Keratinocyte (primary cell): Measurements from ENCODE around the gene MFAP4. TPM values are rescaled to one million over a fixed set of nuclear protein-coding genes. Genes with fewer than 3 reads are reported as not detected.

ENCODE experiments used
- DNase-seq: peaks from one replicate; pipeline ENCODE4 v3.0.0-alpha.2; 2011; ENCODE audit warnings: low read depth, missing footprints, low spot score
- FAIRE-seq: peaks from 2 replicates; lab custom pipeline; 2011; peaks lifted over from hg19 to GRCh38; lab: Jason Lieb, UNC
- H2AFZ ChIP-seq: 2 replicates; pipeline ENCODE4 v1.6.0; 2012; ENCODE audit warnings: low read length, control low read depth, inconsistent platforms; ENCODE audit not compliant: control insufficient read depth
- H3K27ac ChIP-seq: 2 replicates; pipeline ENCODE4 v1.5.1; 2011; ENCODE audit warnings: low read length; ENCODE audit not compliant: control insufficient read depth, insufficient read depth
- H3K27me3 ChIP-seq: 3 replicates; pipeline ENCODE4 v1.6.0; 2011; ENCODE audit warnings: low read length; ENCODE audit not compliant: control insufficient read depth, insufficient read depth; ENCODE audit errors: extremely low read depth
- H3K36me3 ChIP-seq, 2 experiments: 2 replicates in 1 of 2; 3 replicates in 1 of 2; pipeline ENCODE4 v1.5.1; 2011; ENCODE audit warnings: low read length in 2 of 2, mild to moderate bottlenecking in 1 of 2; ENCODE audit not compliant: control insufficient read depth in 2 of 2, insufficient read depth in 2 of 2; ENCODE audit errors: extremely low read depth in 1 of 2
- H3K4me1 ChIP-seq: 3 replicates; pipeline ENCODE4 v1.5.1; 2011; ENCODE audit warnings: low read length; ENCODE audit not compliant: control insufficient read depth, insufficient read depth; ENCODE audit errors: extremely low read depth
- H3K4me2 ChIP-seq: 3 replicates; pipeline ENCODE4 v1.6.0; 2011; ENCODE audit warnings: low read depth, low read length; ENCODE audit not compliant: control insufficient read depth, insufficient read depth; ENCODE audit errors: extremely low read depth
- H3K4me3 ChIP-seq, 3 experiments: fragments of 200-600 bp in 1 of 3; sonication (generic) in 1 of 3; 2 replicates in 2 of 3; 3 replicates in 1 of 3; pipeline ENCODE4 v1.5.1; 2011 to 2016; ENCODE audit warnings: low read length in 3 of 3, mild to moderate bottlenecking in 3 of 3, control low read depth in 2 of 3, inconsistent platforms in 1 of 3, low read depth in 1 of 3, mixed read lengths in 1 of 3, mixed run types in 1 of 3, moderate library complexity in 1 of 3; ENCODE audit not compliant: control insufficient read depth in 2 of 3, insufficient read depth in 2 of 3; ENCODE audit errors: extremely low read depth in 1 of 3
- H3K79me2 ChIP-seq: 2 replicates; pipeline ENCODE4 v1.6.0; 2012; ENCODE audit warnings: low read length; ENCODE audit not compliant: control insufficient read depth, insufficient read depth
- H3K9ac ChIP-seq: 3 replicates; pipeline ENCODE4 v1.6.0; 2011; ENCODE audit warnings: low read length; ENCODE audit not compliant: control insufficient read depth, insufficient read depth; ENCODE audit errors: extremely low read depth
- H3K9me1 ChIP-seq: 3 replicates; pipeline ENCODE4 v1.6.0; 2011; ENCODE audit warnings: low read length; ENCODE audit not compliant: control insufficient read depth, insufficient read depth; ENCODE audit errors: extremely low read depth
- H3K9me3 ChIP-seq: 2 replicates; pipeline ENCODE4 v1.5.1; 2012; ENCODE audit warnings: low read depth, low read length; ENCODE audit not compliant: control insufficient read depth
- H4K20me1 ChIP-seq: 3 replicates; pipeline ENCODE4 v1.6.0; 2011; ENCODE audit warnings: low read length; ENCODE audit not compliant: control insufficient read depth, insufficient read depth; ENCODE audit errors: extremely low read depth
- CTCF ChIP-seq, 3 experiments: IDR thresholded peaks in 1 of 3; conservative IDR thresholded peaks in 1 of 3; optimal IDR thresholded peaks in 1 of 3; 2 replicates in 2 of 3; 3 replicates in 1 of 3; pipeline versions ENCODE3 to v1.5.1; 2011; ENCODE audit warnings: low read length in 3 of 3, mild to moderate bottlenecking in 3 of 3, moderate library complexity in 2 of 3, control low read depth in 1 of 3, inconsistent platforms in 1 of 3; ENCODE audit not compliant: insufficient read depth in 2 of 3; ENCODE audit errors: extremely low read depth in 1 of 3
- EZH2 ChIP-seq: IDR thresholded peaks from one replicate; pipeline ENCODE4 v1.6.1; 2012; ENCODE audit warnings: inconsistent platforms, mild to moderate bottlenecking, low read length, moderate library complexity
- dilution Hi-C: fragments of 300-500 bp; cut with MboI; formaldehyde crosslinking; loops from one replicate; pipeline ENCODE4 v1.7.0; 2020; ENCODE audit warnings: low sequenced_read_pairs; ENCODE audit not compliant: extremely low pct_ligation_motif_present
- polyA plus RNA-seq, 5 experiments: library from polyadenylated mRNA; depleted of rRNA in 3 of 5; stranded (reverse) in 3 of 5; stranded (forward) in 1 of 5; unstranded in 1 of 5; fragments of >200 nt; gene quantifications; 1 replicate in 1 of 5; 2 replicates in 3 of 5; 3 replicates in 1 of 5; pipeline versions ENCODE4 v1.2.1 to v1.2.3, GENCODE V29; 2011 to 2012; ENCODE audit warnings: missing spikeins in 2 of 5, low read depth in 1 of 5, low replicate concordance in 1 of 5

Gene MFAP4
- polyA plus RNA-seq, 1 donor (not counting 4 experiments of a cell fraction or from before 2014, with no cell fraction given): not detected

DNA sequence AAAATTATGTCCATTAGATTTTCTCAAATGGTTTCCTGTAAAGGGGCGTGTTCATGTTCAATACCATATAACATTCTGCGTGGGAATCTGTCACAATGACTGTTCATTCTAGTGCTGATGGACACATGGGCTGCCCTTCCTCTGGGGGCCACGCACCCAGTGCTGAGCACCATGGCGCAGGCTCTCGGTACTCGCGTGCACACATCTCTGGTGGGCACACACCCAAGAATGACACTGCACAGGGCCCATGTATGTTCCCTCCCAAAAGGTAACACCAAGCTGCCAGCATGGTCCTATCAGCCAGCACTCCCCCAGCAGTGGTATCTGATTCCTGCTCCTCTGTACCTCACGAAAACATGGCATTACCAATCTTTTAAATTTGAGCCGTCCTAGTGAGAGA is 38.2 kb downstream of the MFAP4 start:
- Histone ChIP-seq H3K4me1 (peaks cover 20% of the 10 kb centered on the region), H4K20me1 (no peaks in the 10 kb centered on the region), H3K79me2 (no peaks in the 10 kb centered on the region), H3K36me3 (no peaks in the 10 kb centered on the region), H3K4me3 (no peak overlapping the region), H2AFZ (no peak overlapping the region), H3K9ac (no peak overlapping the region), H3K27ac (no peak overlapping the region), H3K9me1 (no peaks in the 10 kb centered on the region), H3K9me3 (no peaks in the 10 kb centered on the region), H3K27me3 (no peaks in the 10 kb centered on the region), H3K4me2 (no peak overlapping the region)
- FAIRE-seq (no peak), DNase-seq (no peak)
- TF ChIP-seq CTCF (optimal IDR thresholded peaks at IDR 0.05 in 1 of 3, IDR thresholded peaks at IDR 0.05 in 1 of 3, conservative IDR thresholded peaks at IDR 0.05 in 1 of 3; ENCODE audit: extremely low read depth in 1 of 3, insufficient read depth in 2 of 3, low read length in 3 of 3): no peak
- no peak for TF ChIP-seq EZH2
- dilution Hi-C loops: no loop called here

DNA sequence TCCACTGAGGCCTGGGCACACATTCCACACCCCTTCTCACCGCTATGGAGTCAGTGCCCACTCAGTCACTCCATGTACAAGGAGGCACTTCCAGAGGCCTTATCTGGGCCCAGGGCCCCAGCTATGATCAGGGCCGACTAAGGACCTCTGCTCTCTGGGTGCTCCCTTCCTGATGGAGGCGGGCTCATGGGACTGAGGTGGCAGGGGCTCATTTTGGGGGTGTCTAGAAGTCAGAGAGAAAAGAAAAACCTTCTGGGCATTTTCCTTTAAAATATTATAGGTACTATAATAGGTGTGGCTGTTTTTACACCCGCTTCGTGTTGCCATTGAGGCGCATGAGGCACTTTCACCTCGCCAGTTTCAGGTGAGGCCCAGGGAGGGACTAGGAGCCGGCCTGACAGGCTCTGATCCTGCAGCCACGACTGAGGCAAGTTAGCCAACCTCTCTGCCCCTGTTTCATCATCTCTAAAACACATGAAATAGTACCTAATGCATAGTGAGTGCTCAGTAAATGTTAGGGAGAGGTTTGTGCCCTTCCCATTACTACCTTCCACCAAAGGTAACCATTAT is 38.8 kb downstream of the MFAP4 start:
- Histone ChIP-seq H3K79me2 (no peaks in the 10 kb centered on the region), H3K4me2 (no peak overlapping the region), H3K4me3 (no peak overlapping the region), H3K4me1 (peaks cover 20% of the 10 kb centered on the region), H3K36me3 (no peaks in the 10 kb centered on the region), H3K9me3 (no peaks in the 10 kb centered on the region), H4K20me1 (no peaks in the 10 kb centered on the region), H3K9me1 (no peaks in the 10 kb centered on the region), H3K27ac (no peak overlapping the region), H2AFZ (no peak overlapping the region), H3K9ac (no peak overlapping the region), H3K27me3 (no peaks in the 10 kb centered on the region)
- no peak for FAIRE-seq
- no peak for DNase-seq
- dilution Hi-C loops: no loop called here
- no peak for TF ChIP-seq CTCF (optimal IDR thresholded peaks at IDR 0.05 in 1 of 3, IDR thresholded peaks at IDR 0.05 in 1 of 3, conservative IDR thresholded peaks at IDR 0.05 in 1 of 3; ENCODE audit: extremely low read depth in 1 of 3, insufficient read depth in 2 of 3, low read length in 3 of 3)
- TF ChIP-seq EZH2: no peak
